D721Med (cell line): ENCODE measurements around the gene BTBD8.

Source experiments
- DNase-seq: peaks from one replicate; pipeline ENCODE4 v3.0.0; 2011; ENCODE audit warnings: low spot score; ENCODE audit not compliant: insufficient read length
- FAIRE-seq: peaks from 2 replicates; lab custom pipeline; 2011; peaks lifted over from hg19 to GRCh38; lab: Jason Lieb, UNC
- CTCF ChIP-seq: IDR thresholded peaks from 2 replicates; pipeline ENCODE4 v1.5.1; 2012; ENCODE audit warnings: mild to moderate bottlenecking, control low read depth; ENCODE audit not compliant: insufficient read depth; ENCODE audit errors: missing control alignments

BTBD8 gene

GRCh38 chr1:92159593-92159992 lies 79.4 kb downstream of the BTBD8 start:
- TF ChIP-seq CTCF: no peak
- no peak for FAIRE-seq
- DNase-seq: no peak

- FAIRE-seq (no peak), DNase-seq (no peak)
- TF ChIP-seq CTCF: no peak
Observed at GRCh38 chr1:92165389-92165788, 85.2 kb downstream of the BTBD8 start.

GRCh38 chr1:92167151-92167550 lies 87.0 kb downstream of the BTBD8 start:
- DNase-seq: no peak
- TF ChIP-seq CTCF: no peak
- peak; percentile 76 for FAIRE-seq

- DNase-seq (no peak), FAIRE-seq (peak; percentile 99)
- TF ChIP-seq CTCF: no peak
Observed at GRCh38 chr1:92168657-92169056, 88.5 kb downstream of the BTBD8 start.

- TF ChIP-seq CTCF: no peak
- DNase-seq (no peak), FAIRE-seq (no peak)
Observed at GRCh38 chr1:92169214-92170005, 89.3 kb downstream of the BTBD8 start.

GRCh38 chr1:92184632-92185031 lies 104.5 kb downstream of the BTBD8 start:
- no peak for TF ChIP-seq CTCF
- FAIRE-seq (peak; percentile 16), DNase-seq (no peak)

- no peak for DNase-seq
- FAIRE-seq: no peak
- TF ChIP-seq CTCF: no peak
Observed at GRCh38 chr1:92186081-92186480, 105.9 kb downstream of the BTBD8 start.
